HepG2 (cell line): ENCODE measurements around the gene NDST1. TPM values are rescaled to one million over a fixed set of nuclear protein-coding genes. Genes with fewer than 3 reads are reported as not detected.

Source experiments
- AGO2 ChIP-seq: fragments of 200-400 bp; formaldehyde crosslinking; optimal IDR thresholded peaks from 2 replicates; pipeline ENCODE3; 2017; ENCODE audit warnings: mild to moderate bottlenecking, low read depth, low read length, moderate library complexity
- CEBPB ChIP-seq: IDR thresholded peaks from 2 replicates; pipeline ENCODE4 v1.6.1; 2011; ENCODE audit warnings: low read depth, low read length, improper control_type of control experiment, borderline replicate concordance
- CEBPG ChIP-seq: IDR thresholded peaks from 2 replicates; pipeline ENCODE4 v1.6.1; 2016
- CSRNP2 ChIP-seq: sonication (generic); formaldehyde crosslinking; conservative IDR thresholded peaks from 2 replicates; pipeline ENCODE4 v1.8.0; 2022; ENCODE audit warnings: low read depth, missing genetic modification reagents
- GATA4 ChIP-seq: sonication (generic); IDR thresholded peaks from 2 replicates; pipeline ENCODE4 v1.6.1; 2016; ENCODE audit warnings: antibody characterized with exemption, low read depth, borderline replicate concordance
- HCFC1 ChIP-seq: fragments of 150-350 bp; IDR thresholded peaks from 2 replicates; pipeline ENCODE4 v1.6.1; 2014; ENCODE audit warnings: low read depth, low read length
- IKZF5 ChIP-seq: IDR thresholded peaks from 2 replicates; pipeline ENCODE4 v1.6.1; 2018; ENCODE audit warnings: missing genetic modification reagents, mild to moderate bottlenecking, missing compliant biosample characterization
- KDM1A ChIP-seq: IDR thresholded peaks from 2 replicates; pipeline ENCODE4 v1.6.1; 2016; ENCODE audit warnings: missing compliant biosample characterization
- MEF2D ChIP-seq: sonication (generic); formaldehyde crosslinking; IDR thresholded peaks from 2 replicates; pipeline ENCODE4 v1.5.1; 2020; ENCODE audit warnings: mild to moderate bottlenecking, missing genetic modification reagents
- PAWR ChIP-seq: sonication (generic); formaldehyde crosslinking; IDR thresholded peaks from 2 replicates; pipeline ENCODE4 v1.4.0; 2020; ENCODE audit warnings: missing genetic modification reagents, mild to moderate bottlenecking, borderline replicate concordance
- PLSCR1 ChIP-seq: sonication (generic); formaldehyde crosslinking; IDR thresholded peaks from 2 replicates; pipeline ENCODE4 v1.5.0; 2020; ENCODE audit warnings: missing genetic modification reagents, mild to moderate bottlenecking, borderline replicate concordance
- POLR2G ChIP-seq: fragments of 200-400 bp; formaldehyde crosslinking; IDR thresholded peaks from 2 replicates; pipeline ENCODE4 v1.6.1; 2018; ENCODE audit warnings: mild to moderate bottlenecking, low read depth, low read length, moderate library complexity
- PRDM10 ChIP-seq: sonication (generic); formaldehyde crosslinking; IDR thresholded peaks from 2 replicates; pipeline ENCODE4 v1.4.0; 2020; ENCODE audit warnings: low read depth, missing genetic modification reagents
- TIGD3 ChIP-seq: sonication (generic); formaldehyde crosslinking; IDR thresholded peaks from 2 replicates; pipeline ENCODE4 v1.5.1; 2020; ENCODE audit warnings: mild to moderate bottlenecking, missing genetic modification reagents, borderline replicate concordance
- ZNF230 ChIP-seq: sonication (generic); formaldehyde crosslinking; IDR thresholded peaks from 2 replicates; pipeline ENCODE4 v1.4.0; 2020; ENCODE audit warnings: mild to moderate bottlenecking, missing genetic modification reagents
- ZNF282 ChIP-seq: fragments of 450-650 bp; IDR thresholded peaks from 2 replicates; pipeline ENCODE4 v1.6.1; 2018; ENCODE audit not compliant: partially characterized antibody
- ZNF460 ChIP-seq: sonication (generic); formaldehyde crosslinking; IDR thresholded peaks from 2 replicates; pipeline ENCODE4 v1.5.1; 2020; ENCODE audit warnings: missing genetic modification reagents, mild to moderate bottlenecking, borderline replicate concordance
- ZSCAN29 ChIP-seq: sonication (generic); formaldehyde crosslinking; conservative IDR thresholded peaks from 2 replicates; pipeline ENCODE4 v1.4.0; 2020; ENCODE audit warnings: mild to moderate bottlenecking, missing genetic modification reagents
- polyA plus RNA-seq, 8 experiments: library from polyadenylated mRNA; depleted of rRNA in 3 of 8; stranded (reverse) in 7 of 8; unstranded in 1 of 8; fragments of >200 nt; fragmentation: Illumina TruSeq in 4 of 8; extraction: Trizol in 4 of 8; gene quantifications; 2 replicates each; pipeline versions ENCODE4 v1.2.1 to v1.2.3, GENCODE V29; 2011 to 2016; ENCODE audit warnings: low read depth in 4 of 8, missing spikeins in 1 of 8, mixed read lengths in 1 of 8; ENCODE audit not compliant: insufficient read depth in 1 of 8
- total RNA-seq, 5 experiments: library from RNA; depleted of rRNA; stranded (reverse); fragments of >200 nt; fragmentation: Illumina TruSeq; extraction: Trizol; gene quantifications; 2 replicates each; pipeline ENCODE4 v1.2.3, GENCODE V29; 2016; ENCODE audit warnings: low read depth in 1 of 5

NDST1 gene
- total and polyA plus RNA-seq, 2 of the 13 experiments (the other 11 are each of a cell fraction or from before 2014, with no cell fraction given), result 23.8 to 26.2 TPM

GRCh38 chr5:150487199-150488061 lies 20.5 kb upstream of the NDST1 start (continued):
- TF ChIP-seq PRDM10 (no peak), ZNF460 (CRISPR knock-in tag) (no peak), TIGD3 (no peak), PAWR (CRISPR knock-in tag) (no peak), ZSCAN29 (CRISPR knock-in tag) (no peak), GATA4 (no peak), CEBPB (peak; percentile 40; the same call in 1 of the 2 replicates), MEF2D (CRISPR knock-in tag) (no peak; the same call in 1 of the 2 replicates), HCFC1 (no peak), CEBPG (peak; percentile 57), POLR2G (no peak), AGO2 (no peak), PLSCR1 (no peak), KDM1A (CRISPR knock-in tag) (no peak), IKZF5 (CRISPR knock-in tag) (no peak), ZNF230 (CRISPR knock-in tag) (no peak), CSRNP2 (CRISPR knock-in tag) (no peak), ZNF282 (no peak)
